ENCODE measurements around the gene ACKR3. TPM values are rescaled to one million over a fixed set of nuclear protein-coding genes. Genes with fewer than 3 reads are reported as not detected.

Gene ACKR3
- total and polyA plus RNA-seq, 2 of the 4 experiments (the other 2 are of a cell fraction): not detected

- no peak overlapping the region for H3K4me3 ChIP-seq (ENCODE audit: insufficient read depth, low read depth, low read length)
Measured at GRCh38 chr2:236549165-236549564, 20.5 kb upstream of the ACKR3 start.

More at GRCh38 chr2:236549165-236549564, 20.5 kb upstream of the ACKR3 start:
- H3K9me1 ChIP-seq (ENCODE audit: insufficient read depth, low read length): no peaks in the 10 kb centered on the region
- no peak for ATAC-seq (ENCODE audit: low read depth)
- no peak overlapping the region for H3K14ac ChIP-seq (replicated peaks; ENCODE audit: low read depth, low read length)
- H2AK5ac ChIP-seq (ENCODE audit: low read depth, low read length): no peak overlapping the region
- in situ Hi-C loops (cut with MboI; ENCODE audit: low sequenced_read_pairs): no loop called here
- H3K23ac ChIP-seq (ENCODE audit: low read depth, low read length): no peak overlapping the region
- H2AFZ ChIP-seq (replicated peaks; ENCODE audit: low read length, poor library complexity): no peak overlapping the region
- BruUV-seq (replicated peaks): no TSS peak
- DNase-seq: no peak
- no peak overlapping the region for H3K18ac ChIP-seq (ENCODE audit: low read depth, low read length)
- no peaks in the 10 kb centered on the region for H3K79me1 ChIP-seq (ENCODE audit: low read depth in 1 of 2, low read length in 2 of 2)
- intact Hi-C loops (cut with micrococcal nuclease): no loop called here
- no peaks in the 10 kb centered on the region for H3K4me1 ChIP-seq (ENCODE audit: control insufficient read depth, insufficient read depth, low read length)
- H3K56ac ChIP-seq (ENCODE audit: extremely low read depth, insufficient read depth, low read length): no peak overlapping the region
- no peaks in the 10 kb centered on the region; the same call in none of the 2 replicates for H3K27me3 ChIP-seq (ENCODE audit: control insufficient read depth, insufficient read depth, low read length)
- H2AK9ac ChIP-seq (replicated peaks; ENCODE audit: low read depth, low read length, poor library complexity): no peak overlapping the region
- no peak overlapping the region for H3K4me2 ChIP-seq (ENCODE audit: low read depth, low read length)
- no peak overlapping the region for H4K8ac ChIP-seq (ENCODE audit: low read depth in 2 of 2, low read length in 2 of 2)
- H4K20me1 ChIP-seq (ENCODE audit: insufficient read depth, low read length): no peaks in the 10 kb centered on the region
- dilution Hi-C loops (cut with HindIII; ENCODE audit: low sequenced_read_pairs, unreplicated experiment): no loop called here
- H3K27ac ChIP-seq (ENCODE audit: insufficient read depth, low read length): no peak overlapping the region
- H4K5ac ChIP-seq (ENCODE audit: low read depth, low read length): no peak overlapping the region
- CTCF ChIA-PET: no interaction called here
- no peak overlapping the region for H2BK120ac ChIP-seq (ENCODE audit: low read depth, low read length)
- H3K36me3 ChIP-seq (ENCODE audit: control insufficient read depth, insufficient read depth, low read length): no peaks in the 10 kb centered on the region
- H2BK5ac ChIP-seq (ENCODE audit: low read depth, low read length, poor library complexity, severe bottlenecking): no peak overlapping the region
- no peak overlapping the region for H4K91ac ChIP-seq (ENCODE audit: insufficient read depth, low read depth, low read length)
- H2BK20ac ChIP-seq (ENCODE audit: low read depth, low read length): no peak overlapping the region
- H3K4ac ChIP-seq (ENCODE audit: low read depth, low read length): no peak overlapping the region
- POLR2A ChIA-PET (ENCODE audit: unreplicated experiment): no interaction called here
- H3K9ac ChIP-seq (ENCODE audit: low read depth, low read length): no peak overlapping the region
- no peaks in the 10 kb centered on the region for H3K9me3 ChIP-seq (ENCODE audit: control insufficient read depth, insufficient read depth, low read length)
- WGBS, 2 experiments (ENCODE audit: extremely low coverage in 2 of 2, insufficient read length in 1 of 2): no CpG with 5 or more reads among the region's 4 CpGs
- no peak overlapping the region for H2BK15ac ChIP-seq (ENCODE audit: low read depth, low read length)
- TF ChIP-seq SMC3 (IDR thresholded peaks at IDR 0.05; ENCODE audit: low read depth, low read length) (no peak), RAD21 (IDR thresholded peaks at IDR 0.05; ENCODE audit: low read length) (no peak), CEBPB (IDR thresholded peaks at IDR 0.05; ENCODE audit: low read depth, low read length) (no peak), CTCF (conservative IDR thresholded peaks at IDR 0.05; ENCODE audit: low read depth, low read length) (no peak), RFX5 (IDR thresholded peaks at IDR 0.05; ENCODE audit: low read depth, low read length) (no peak), NFE2L2 (IDR thresholded peaks at IDR 0.05; ENCODE audit: low read depth, low read length) (no peak), POLR2A (IDR thresholded peaks at IDR 0.05; ENCODE audit: low read depth, low read length) (no peak), ELK1 (IDR thresholded peaks at IDR 0.05; ENCODE audit: borderline replicate concordance, low read depth, low read length) (no peak), FOS (IDR thresholded peaks at IDR 0.05; ENCODE audit: low read depth, low read length) (no peak), MXI1 (IDR thresholded peaks at IDR 0.05; ENCODE audit: borderline replicate concordance, low read depth, low read length) (no peak), MAFK (IDR thresholded peaks at IDR 0.05; ENCODE audit: low read depth, low read length) (no peak), CHD1 (IDR thresholded peaks at IDR 0.05; ENCODE audit: low read depth, low read length) (no peak), RCOR1 (IDR thresholded peaks at IDR 0.05; ENCODE audit: insufficient replicate concordance, low read length) (no peak), MAZ (IDR thresholded peaks at IDR 0.05; ENCODE audit: borderline replicate concordance, low read depth, low read length) (no peak), BHLHE40 (IDR thresholded peaks at IDR 0.05; ENCODE audit: low read depth, low read length) (no peak)
